Astrocyte (in vitro differentiated cells and primary cell): ENCODE results near the gene VPS39. TPM values are rescaled to one million over a fixed set of nuclear protein-coding genes. Genes with fewer than 3 reads are reported as not detected.

Experiments used
- DNase-seq: peaks from one replicate; pipeline ENCODE4 v3.0.0-alpha.2; 2010; ENCODE audit warnings: low read depth
- FAIRE-seq: peaks from 2 replicates; lab custom pipeline; 2011; peaks lifted over from hg19 to GRCh38; lab: Jason Lieb, UNC
- H2AFZ ChIP-seq: 2 replicates; pipeline ENCODE4 v1.6.0; 2012; ENCODE audit warnings: low read depth, low read length, inconsistent platforms
- H3K27ac ChIP-seq: 2 replicates; pipeline ENCODE4 v1.5.1; 2011; ENCODE audit warnings: low read depth, low read length, inconsistent platforms
- H3K27me3 ChIP-seq: 2 replicates; pipeline ENCODE4 v1.6.0; 2011; ENCODE audit warnings: low read length, inconsistent platforms; ENCODE audit not compliant: insufficient read depth
- H3K36me3 ChIP-seq: 2 replicates; pipeline ENCODE4 v1.5.1; 2011; ENCODE audit warnings: low read length, inconsistent platforms; ENCODE audit not compliant: insufficient read depth
- H3K4me1 ChIP-seq: 2 replicates; pipeline ENCODE4 v1.5.1; 2011; ENCODE audit warnings: low read length, inconsistent platforms; ENCODE audit not compliant: insufficient read depth
- H3K4me2 ChIP-seq: 2 replicates; pipeline ENCODE4 v1.6.0; 2012; ENCODE audit warnings: low read length, inconsistent platforms
- H3K4me3 ChIP-seq: 2 replicates; pipeline ENCODE4 v1.5.1; 2011; ENCODE audit warnings: low read depth, mild to moderate bottlenecking, low read length, inconsistent platforms; ENCODE audit not compliant: insufficient read depth
- H3K79me2 ChIP-seq: 2 replicates; pipeline ENCODE4 v1.6.0; 2012; ENCODE audit warnings: mild to moderate bottlenecking, low read length, inconsistent platforms; ENCODE audit not compliant: insufficient read depth
- H3K9ac ChIP-seq: 2 replicates; pipeline ENCODE4 v1.6.0; 2012; ENCODE audit warnings: mild to moderate bottlenecking, low read length, inconsistent platforms
- H3K9me3 ChIP-seq: 2 replicates; pipeline ENCODE4 v1.5.1; 2012; ENCODE audit warnings: low read depth, mild to moderate bottlenecking, low read length, inconsistent platforms; ENCODE audit not compliant: insufficient read depth
- H4K20me1 ChIP-seq: 2 replicates; pipeline ENCODE4 v1.6.0; 2012; ENCODE audit warnings: low read length, inconsistent platforms; ENCODE audit not compliant: insufficient read depth
- H3K27ac Mint-ChIP-seq: one replicate; pipeline ENCODE4 v1.8.0; 2021; ENCODE audit warnings: mild to moderate bottlenecking, mixed read lengths; ENCODE audit not compliant: unreplicated experiment
- H3K27me3 Mint-ChIP-seq: one replicate; pipeline ENCODE4 v1.8.0; 2021; ENCODE audit warnings: low read depth, mixed read lengths; ENCODE audit not compliant: unreplicated experiment
- H3K36me3 Mint-ChIP-seq: one replicate; pipeline ENCODE4 v1.8.0; 2021; ENCODE audit warnings: low read depth, mixed read lengths; ENCODE audit not compliant: unreplicated experiment
- H3K4me1 Mint-ChIP-seq: one replicate; pipeline ENCODE4 v1.8.0; 2021; ENCODE audit warnings: low read depth, mixed read lengths; ENCODE audit not compliant: unreplicated experiment
- H3K4me3 Mint-ChIP-seq: one replicate; pipeline ENCODE4 v1.8.0; 2021; ENCODE audit warnings: mild to moderate bottlenecking, moderate library complexity, mixed read lengths; ENCODE audit not compliant: unreplicated experiment
- H3K9me3 Mint-ChIP-seq: one replicate; pipeline ENCODE4 v1.8.0; 2021; ENCODE audit warnings: mild to moderate bottlenecking, mixed read lengths; ENCODE audit not compliant: unreplicated experiment
- CTCF ChIP-seq: IDR thresholded peaks from 2 replicates; pipeline ENCODE4 v1.5.1; 2011; ENCODE audit warnings: low read depth, mild to moderate bottlenecking, inconsistent platforms, low read length, moderate library complexity; ENCODE audit not compliant: insufficient read depth
- EZH2 ChIP-seq: IDR thresholded peaks from 2 replicates; pipeline ENCODE4 v1.6.1; 2012; ENCODE audit warnings: mild to moderate bottlenecking, low read length, inconsistent platforms; ENCODE audit not compliant: insufficient read depth
- total RNA-seq: library from RNA; stranded (reverse); gene quantifications from 2 replicates; pipeline ENCODE4 v1.2.1, GENCODE V29; 2021

VPS39 gene
- total RNA-seq, 1 donor from 2014 or later = 60.6 TPM

- Histone ChIP-seq H3K9me3 (no peaks in the 10 kb centered on the region), H3K27ac (no peak overlapping the region), H2AFZ (no peak overlapping the region), H3K4me1 (peaks cover 13% of the 10 kb centered on the region), H4K20me1 (no peaks in the 10 kb centered on the region), H3K9ac (no peak overlapping the region), H3K36me3 (peaks cover 76% of the 10 kb centered on the region), H3K27me3 (no peaks in the 10 kb centered on the region), H3K79me2 (no peaks in the 10 kb centered on the region), H3K4me3 (no peak overlapping the region), H3K4me2 (no peak overlapping the region)
- Mint-ChIP-seq H3K4me1 (peaks cover 4% of the 10 kb centered on the region), H3K36me3 (peaks cover 53% of the 10 kb centered on the region), H3K4me3 (no peak overlapping the region), H3K27me3 (no peaks in the 10 kb centered on the region), H3K27ac (no peak overlapping the region), H3K9me3 (no peaks in the 10 kb centered on the region)
- DNase-seq (no peak), FAIRE-seq (no peak)
- no peak for TF ChIP-seq EZH2
- no peak for TF ChIP-seq CTCF
These were observed 44.8 kb downstream of the VPS39 start for GRCh38 chr15:42163291-42163690.

- no peak for TF ChIP-seq CTCF
- no peak for TF ChIP-seq EZH2
- Histone ChIP-seq H3K4me3 (no peak overlapping the region), H3K9me3 (no peaks in the 10 kb centered on the region), H2AFZ (no peak overlapping the region), H3K36me3 (peaks cover 52% of the 10 kb centered on the region), H3K4me1 (peaks cover 19% of the 10 kb centered on the region), H3K79me2 (no peaks in the 10 kb centered on the region), H3K27me3 (no peaks in the 10 kb centered on the region), H3K4me2 (no peak overlapping the region), H3K9ac (no peak overlapping the region), H4K20me1 (no peaks in the 10 kb centered on the region), H3K27ac (no peak overlapping the region)
- H3K4me3 Mint-ChIP-seq = no peak overlapping the region
- no peak overlapping the region for H3K27ac Mint-ChIP-seq
- no peak for FAIRE-seq
- H3K36me3 Mint-ChIP-seq = peaks cover 29% of the 10 kb centered on the region
- H3K9me3 Mint-ChIP-seq = no peaks in the 10 kb centered on the region
- DNase-seq = no peak
- H3K4me1 Mint-ChIP-seq = peaks cover 12% of the 10 kb centered on the region
- no peaks in the 10 kb centered on the region for H3K27me3 Mint-ChIP-seq
These were observed 48.0 kb downstream of the VPS39 start for GRCh38 chr15:42160136-42160535.

GRCh38 chr15:42159381-42160015 is 48.6 kb downstream of the VPS39 start:
- Histone ChIP-seq H3K4me1 (peaks cover 19% of the 10 kb centered on the region), H3K9ac (no peak overlapping the region), H3K4me3 (no peak overlapping the region), H3K79me2 (no peaks in the 10 kb centered on the region), H3K27me3 (no peaks in the 10 kb centered on the region), H3K4me2 (no peak overlapping the region), H2AFZ (no peak overlapping the region), H3K36me3 (peaks cover 45% of the 10 kb centered on the region), H4K20me1 (no peaks in the 10 kb centered on the region), H3K9me3 (no peaks in the 10 kb centered on the region), H3K27ac (no peak overlapping the region)
- Mint-ChIP-seq H3K27ac (no peak overlapping the region), H3K36me3 (peaks cover 24% of the 10 kb centered on the region), H3K9me3 (no peaks in the 10 kb centered on the region), H3K4me3 (no peak overlapping the region), H3K4me1 (peaks cover 12% of the 10 kb centered on the region), H3K27me3 (peaks cover 4% of the 10 kb centered on the region)
- DNase-seq (no peak), FAIRE-seq (no peak)
- no peak for TF ChIP-seq CTCF
- TF ChIP-seq EZH2 = no peak
